ENCODE measurements around the gene KCNAB1. TPM values are rescaled to one million over a fixed set of nuclear protein-coding genes. Genes with fewer than 3 reads are reported as not detected.

KCNAB1 gene
- total RNA-seq, 3 donors from 2014 or later (not counting 1 experiment from before 2014, with no cell fraction given): not detected

- WGBS (ENCODE audit: insufficient coverage): 48% methylated on average over 1 of the region's 1 CpG
- DNase-seq (no peak), ATAC-seq (no peak)
- H3K4me3 ChIP-seq (ENCODE audit: low read length): no peak overlapping the region
- intact Hi-C loops (cut with micrococcal nuclease): no loop called here
- no peaks in the 10 kb centered on the region for H3K4me1 Mint-ChIP-seq
- H3K4me1 ChIP-seq (ENCODE audit: control insufficient read depth, insufficient read depth, low read length): no peaks in the 10 kb centered on the region
- no peak overlapping the region for H3K27ac Mint-ChIP-seq
- H3K4me3 Mint-ChIP-seq: no peak overlapping the region
- no peaks in the 10 kb centered on the region for H3K36me3 Mint-ChIP-seq
- peaks cover 12 to 35% of the 10 kb centered on the region in 2 donors for H3K27me3 Mint-ChIP-seq (ENCODE audit: low read depth in 2 of 2)
- no peak overlapping the region for H3K27ac ChIP-seq (ENCODE audit: low read length)
- no peaks in the 10 kb centered on the region for H3K9me3 ChIP-seq (ENCODE audit: control insufficient read depth, insufficient read depth, low read length)
- no peak for TF ChIP-seq CTCF (IDR thresholded peaks at IDR 0.05)
- no peaks in the 10 kb centered on the region for H3K9me3 Mint-ChIP-seq
- no peaks in the 10 kb centered on the region for H3K27me3 ChIP-seq (ENCODE audit: control insufficient read depth, insufficient read depth, low read length)
- H3K36me3 ChIP-seq (ENCODE audit: control insufficient read depth, insufficient read depth, low read length): no peaks in the 10 kb centered on the region
Observed at GRCh38 chr3:156381253-156381652, 260.9 kb downstream of the KCNAB1 start.

- ATAC-seq (no peak), DNase-seq (peak in 1 of 2 donors; percentile 24)
- no peaks in the 10 kb centered on the region for H3K9me3 ChIP-seq (ENCODE audit: control insufficient read depth, insufficient read depth, low read length)
Observed at GRCh38 chr3:156382458-156383346, 262.3 kb downstream of the KCNAB1 start.

GRCh38 chr3:156383441-156384025 is 263.2 kb downstream of the KCNAB1 start:
- Mint-ChIP-seq H3K27me3 (ENCODE audit: low read depth in 2 of 2) (peaks cover 11 to 32% of the 10 kb centered on the region in 2 donors), H3K9me3 (no peaks in the 10 kb centered on the region), H3K36me3 (no peaks in the 10 kb centered on the region), H3K4me1 (no peaks in the 10 kb centered on the region), H3K4me3 (no peak overlapping the region), H3K27ac (no peak overlapping the region)
- WGBS (ENCODE audit: insufficient coverage): 91% methylated on average over 6 of the region's 6 CpGs
- Histone ChIP-seq H3K9me3 (ENCODE audit: control insufficient read depth, insufficient read depth, low read length) (no peaks in the 10 kb centered on the region), H3K27ac (ENCODE audit: low read length) (no peak overlapping the region), H3K27me3 (ENCODE audit: control insufficient read depth, insufficient read depth, low read length) (no peaks in the 10 kb centered on the region), H3K4me3 (ENCODE audit: low read length) (no peak overlapping the region), H3K4me1 (ENCODE audit: control insufficient read depth, insufficient read depth, low read length) (no peaks in the 10 kb centered on the region), H3K36me3 (ENCODE audit: control insufficient read depth, insufficient read depth, low read length) (no peaks in the 10 kb centered on the region)
- intact Hi-C loops (cut with micrococcal nuclease): no loop called here
- no peak for TF ChIP-seq CTCF (IDR thresholded peaks at IDR 0.05)
- DNase-seq: no peak
- ATAC-seq: no peak

More at GRCh38 chr3:156382458-156383346, 262.3 kb downstream of the KCNAB1 start:
- no peaks in the 10 kb centered on the region for H3K36me3 ChIP-seq (ENCODE audit: control insufficient read depth, insufficient read depth, low read length)
- peak; percentile 17 for TF ChIP-seq CTCF (IDR thresholded peaks at IDR 0.05)
- H3K4me3 Mint-ChIP-seq: no peak overlapping the region
- 84% methylated on average over 9 of the region's 9 CpGs for WGBS (ENCODE audit: insufficient coverage)
- no peaks in the 10 kb centered on the region for H3K4me1 Mint-ChIP-seq
- H3K4me3 ChIP-seq (ENCODE audit: low read length): no peak overlapping the region
- H3K27ac Mint-ChIP-seq: no peak overlapping the region
- intact Hi-C loops (cut with micrococcal nuclease): no loop called here
- H3K36me3 Mint-ChIP-seq: no peaks in the 10 kb centered on the region
- H3K27ac ChIP-seq (ENCODE audit: low read length): no peak overlapping the region
- H3K27me3 Mint-ChIP-seq (ENCODE audit: low read depth in 2 of 2): peaks cover 11 to 29% of the 10 kb centered on the region in 2 donors
- H3K4me1 ChIP-seq (ENCODE audit: control insufficient read depth, insufficient read depth, low read length): no peaks in the 10 kb centered on the region
- H3K9me3 Mint-ChIP-seq: no peaks in the 10 kb centered on the region
- no peaks in the 10 kb centered on the region for H3K27me3 ChIP-seq (ENCODE audit: control insufficient read depth, insufficient read depth, low read length)

Measured in natural killer cell (primary cell).